Eye (tissue), 1 donor: ENCODE results near the gene SYCP2L.
A peak's percentile ranks its signal among the peaks of the same experiment; 100 is the strongest.
"Not testable (repeated sequence)": the region's sequence is repeated elsewhere in the genome, so short reads cannot be mapped to it uniquely, and the experiment has no call there.

Experiments
- DNase-seq: peaks from one replicate; pipeline ENCODE4 v3.0.0-alpha.2; 2015

SYCP2L gene

DNA sequence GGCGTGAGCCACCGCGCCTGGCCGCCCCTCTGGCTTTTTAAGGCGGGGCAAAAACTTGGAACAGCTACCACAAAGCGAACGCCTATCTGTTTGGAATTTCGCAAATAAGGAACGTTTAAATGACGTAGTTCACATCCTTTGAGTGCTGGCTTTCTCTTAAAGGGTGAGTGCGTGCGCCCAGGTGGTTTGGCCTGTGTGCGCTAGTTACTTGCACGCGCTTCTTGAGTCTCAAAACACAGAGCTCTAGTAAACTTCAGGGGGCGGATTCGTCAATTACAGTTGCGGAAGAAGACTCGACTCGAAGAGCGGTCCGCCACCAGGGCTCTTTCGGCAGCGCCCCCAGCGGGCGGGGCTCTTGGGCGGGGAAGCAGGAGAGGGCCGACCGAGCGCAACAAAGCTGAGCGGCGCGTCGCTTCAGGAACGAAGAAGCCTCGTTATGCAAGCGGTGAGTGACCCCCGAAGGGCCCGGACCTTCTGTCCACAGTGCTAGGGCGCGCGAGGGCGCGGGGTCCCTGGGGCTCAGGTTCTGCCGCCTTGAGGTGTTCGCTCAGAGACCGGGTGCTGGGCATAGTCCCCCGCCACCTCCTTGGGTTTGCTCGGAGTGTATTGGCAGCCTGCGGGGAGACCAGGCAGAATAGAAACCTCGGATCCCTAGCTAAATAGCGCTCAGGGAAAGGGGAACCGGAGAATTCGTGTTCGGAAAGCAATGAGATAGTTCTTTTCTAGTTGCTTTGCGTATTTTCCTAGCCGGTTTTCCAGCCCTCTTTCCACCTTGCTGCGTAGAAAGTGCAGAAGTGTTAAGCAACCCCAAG lies at the start of gene SYCP2L:
SYCP2L (plus strand) TSS at position 362 of the 812 bp plus-strand sequence; CDS start at position 437, 75 bp downstream.
- peak; percentile 87 for DNase-seq

DNA sequence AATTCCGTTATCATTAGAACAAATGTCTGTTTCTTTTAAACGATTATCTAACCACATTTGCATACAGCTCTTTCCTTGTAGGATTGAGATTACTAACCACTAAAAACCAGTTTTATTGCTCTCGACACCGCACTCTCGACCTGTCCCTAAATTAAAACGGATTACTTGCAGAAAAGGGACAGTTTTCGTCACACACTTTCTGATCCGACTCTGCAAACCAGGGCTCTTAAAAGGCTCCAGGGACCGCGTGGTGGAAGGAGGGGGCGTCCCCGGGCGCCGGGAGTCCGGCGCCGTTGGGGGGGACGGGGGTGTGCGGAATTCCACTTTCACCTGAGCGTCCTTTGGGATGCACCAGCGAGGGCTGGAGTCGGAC lies 49.2 kb upstream of the SYCP2L start:
- no peak for DNase-seq

DNA sequence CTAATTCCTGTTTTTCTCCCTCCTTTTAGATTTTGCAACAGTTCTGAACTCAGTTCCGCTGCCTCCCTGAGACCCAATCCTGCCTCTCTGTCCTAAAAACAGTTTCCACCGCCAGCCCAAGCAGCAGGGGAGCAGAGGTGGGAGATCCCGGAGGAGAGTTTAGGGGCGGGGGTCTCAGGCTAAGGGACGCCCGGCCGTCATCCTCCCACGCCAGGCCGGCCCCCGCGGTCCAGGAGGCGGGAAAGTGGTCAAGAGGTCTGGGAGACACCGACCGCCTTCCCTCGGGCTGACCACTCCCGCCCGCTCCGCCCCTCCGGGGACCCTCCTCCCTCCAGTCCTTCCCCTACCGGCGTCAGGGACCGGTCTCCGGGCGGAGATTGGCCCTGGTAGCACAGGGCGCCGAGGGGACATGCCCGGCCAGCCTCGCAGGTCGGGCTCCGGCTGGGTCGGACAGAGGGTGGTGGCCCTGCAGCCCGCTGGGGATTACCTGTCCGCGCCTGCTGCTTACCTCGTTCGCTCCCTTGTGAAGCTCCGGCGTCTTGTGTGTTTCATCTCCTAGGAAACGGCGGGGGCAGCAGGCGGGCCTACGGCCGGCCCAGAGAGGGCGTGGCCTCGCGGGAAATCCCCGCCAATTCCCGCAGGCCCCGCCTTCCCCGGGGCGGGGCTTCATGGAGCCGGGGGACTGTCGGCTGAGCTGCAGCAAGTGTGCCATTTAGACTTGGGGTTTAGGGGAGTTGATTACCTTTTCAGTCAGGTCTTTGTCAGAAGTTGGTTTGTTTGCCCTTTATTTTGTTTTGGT lies 48.7 kb upstream of the SYCP2L start, which contains the start of gene MAK:
MAK (minus strand) TSS at position 545 of the 799 bp plus-strand sequence. CDS start 7,891 bp downstream, outside the sequence.
- DNase-seq, result peak; percentile 96

DNA sequence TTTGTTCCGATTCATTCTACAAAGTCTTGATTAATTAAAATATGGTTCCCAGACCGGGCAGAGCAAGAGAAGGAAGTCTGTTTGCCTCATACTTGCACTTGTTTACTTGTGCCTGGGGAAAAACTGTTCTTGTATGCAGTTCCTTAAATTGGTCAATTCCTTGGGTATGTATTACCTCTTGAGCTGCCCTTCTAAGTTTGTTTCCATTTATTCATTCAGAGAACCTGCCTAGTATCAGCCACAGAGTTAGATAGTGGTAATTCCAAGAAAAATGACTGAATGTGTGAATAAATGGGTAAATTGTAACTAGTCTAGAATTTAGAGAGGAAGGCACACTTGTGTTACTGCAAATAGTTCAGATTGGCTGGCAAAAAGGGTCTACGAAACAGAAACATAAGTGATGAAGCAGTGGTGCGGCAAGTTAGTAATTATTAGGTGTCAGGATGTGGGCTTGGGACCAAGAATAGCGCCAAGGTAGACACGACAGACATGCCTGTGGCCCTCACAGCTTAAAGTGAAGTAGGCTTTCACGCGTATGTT lies 48.0 kb upstream of the SYCP2L start:
- DNase-seq, result no peak

DNA sequence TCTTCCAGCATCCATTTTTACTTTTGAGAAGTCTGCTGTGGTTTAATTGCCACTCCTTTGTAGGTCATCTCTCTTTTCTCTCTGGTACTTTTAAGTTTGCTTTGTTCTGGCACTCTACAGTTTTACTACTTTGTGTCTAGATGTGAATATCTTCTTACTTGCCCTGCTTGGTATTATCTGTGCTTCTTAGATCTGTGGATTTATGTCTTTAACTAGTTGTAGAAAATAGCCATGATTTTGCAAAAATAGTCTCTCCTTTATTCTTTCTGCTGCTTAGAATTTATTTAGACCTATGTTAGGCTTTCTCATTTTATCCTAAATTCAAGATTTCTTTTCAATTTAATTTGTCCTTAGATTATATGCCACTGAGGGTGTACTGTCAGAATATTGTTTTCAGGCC lies 43.3 kb upstream of the SYCP2L start:
- no peak for DNase-seq

DNA sequence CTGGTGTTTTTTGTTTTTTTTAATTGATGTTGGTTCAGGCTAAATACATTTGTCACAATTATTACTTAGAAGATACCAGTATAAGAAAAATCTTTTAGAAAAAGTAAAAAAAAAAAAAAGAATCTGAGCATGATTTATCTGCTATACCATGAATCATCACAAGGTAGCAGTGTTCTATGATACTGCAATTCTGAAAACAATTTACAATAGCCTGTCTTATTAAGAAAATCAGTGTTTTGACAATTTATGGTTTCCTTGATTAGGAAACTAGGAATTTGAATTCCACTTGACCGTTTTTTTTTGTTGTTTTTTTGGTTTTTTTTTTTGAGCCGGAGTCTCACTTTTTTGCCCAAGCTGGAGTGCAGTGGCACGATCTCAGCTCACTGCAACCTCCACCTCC lies 39.2 kb upstream of the SYCP2L start:
- no peak for DNase-seq

DNA sequence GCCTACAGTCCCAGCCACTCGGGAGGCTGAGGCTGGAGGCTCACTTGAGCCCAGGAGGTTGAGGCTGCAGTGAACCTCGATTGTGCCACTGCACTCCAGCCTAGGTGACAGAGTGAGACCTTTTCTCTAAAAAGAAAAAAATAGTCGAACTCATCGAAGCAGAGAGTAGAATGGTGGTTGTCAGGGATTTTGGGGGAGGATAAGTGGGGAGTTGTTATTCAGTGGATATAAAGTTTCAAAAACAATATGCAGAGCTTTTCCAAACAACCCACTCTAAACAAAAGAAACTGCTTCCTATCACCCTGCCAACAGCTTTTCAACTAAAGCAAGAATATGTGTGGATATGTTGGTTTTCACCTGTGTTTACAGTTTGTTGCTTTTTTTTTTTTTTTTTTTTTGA lies 37.0 kb upstream of the SYCP2L start:
- no peak for DNase-seq

DNA sequence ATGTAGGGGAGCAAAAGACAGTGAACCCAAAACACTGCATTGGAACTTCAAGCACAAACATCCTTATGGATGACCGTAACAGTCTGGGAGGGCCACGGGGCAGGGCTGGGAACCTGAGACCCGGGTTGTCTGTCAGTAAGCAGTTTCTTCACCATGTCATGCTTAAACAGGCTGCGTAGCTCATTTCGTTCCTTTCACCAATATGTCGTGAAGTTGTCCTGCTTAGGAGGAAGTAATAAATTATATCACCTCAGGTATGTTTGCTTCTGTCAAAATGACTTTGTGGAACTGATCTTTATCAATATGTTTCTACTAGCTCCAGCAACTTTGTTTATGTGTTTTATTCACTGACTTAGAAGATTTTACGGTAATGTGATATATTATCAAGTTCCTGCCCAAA lies 36.1 kb upstream of the SYCP2L start:
- DNase-seq, result no peak

DNA sequence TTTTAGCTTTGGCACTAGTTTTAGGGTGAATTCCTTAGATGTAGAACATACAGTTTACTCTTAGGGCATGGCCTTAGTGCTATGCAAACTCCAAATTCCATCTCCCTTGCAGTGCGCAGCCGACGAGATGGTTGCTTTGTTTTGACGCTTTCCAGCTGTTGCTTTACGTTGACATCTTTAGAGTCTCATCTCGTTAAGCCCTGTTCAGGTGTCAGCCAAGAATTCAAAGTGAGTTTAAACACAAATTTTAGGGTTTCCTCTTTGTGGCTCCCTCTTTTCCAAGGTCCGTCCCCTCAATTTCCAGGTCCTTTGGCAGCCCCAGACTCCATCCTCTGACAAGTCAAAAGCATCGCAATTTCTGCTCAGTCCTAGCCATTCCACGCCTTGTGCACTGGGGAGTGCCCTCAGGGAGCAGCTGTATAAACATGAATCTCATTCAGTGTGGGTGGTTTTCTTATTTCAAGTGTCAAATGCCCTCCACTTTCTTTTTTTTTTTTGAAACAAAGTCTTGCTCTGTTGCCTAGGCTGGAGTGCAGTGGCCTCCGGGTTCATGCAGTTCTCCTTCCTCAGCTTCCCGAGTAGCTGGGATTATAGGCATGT lies 34.4 kb upstream of the SYCP2L start:
- DNase-seq, result no peak

DNA sequence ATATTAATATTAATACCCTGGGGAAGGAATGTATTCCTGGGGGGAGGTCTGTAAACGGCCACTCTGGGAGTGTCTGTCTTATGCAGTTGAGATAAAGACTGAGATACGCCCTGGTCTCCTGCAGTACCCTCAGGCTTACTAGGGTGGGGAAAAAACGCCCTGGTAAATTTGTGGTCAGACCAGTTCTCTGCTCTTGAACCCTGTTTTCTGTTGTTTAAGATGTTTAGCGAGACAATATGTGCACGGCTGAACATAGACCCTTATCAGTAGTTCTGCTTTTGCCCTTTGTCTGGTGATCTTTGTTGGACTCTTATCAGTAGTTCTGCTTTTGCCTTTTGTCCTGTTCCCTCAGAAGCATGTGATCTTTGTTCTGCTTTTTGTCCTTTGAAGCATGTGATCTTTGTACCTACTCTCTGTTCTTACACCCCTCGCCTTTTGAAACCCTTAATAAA lies 33.0 kb upstream of the SYCP2L start:
- not testable (repeated sequence) for DNase-seq

DNA sequence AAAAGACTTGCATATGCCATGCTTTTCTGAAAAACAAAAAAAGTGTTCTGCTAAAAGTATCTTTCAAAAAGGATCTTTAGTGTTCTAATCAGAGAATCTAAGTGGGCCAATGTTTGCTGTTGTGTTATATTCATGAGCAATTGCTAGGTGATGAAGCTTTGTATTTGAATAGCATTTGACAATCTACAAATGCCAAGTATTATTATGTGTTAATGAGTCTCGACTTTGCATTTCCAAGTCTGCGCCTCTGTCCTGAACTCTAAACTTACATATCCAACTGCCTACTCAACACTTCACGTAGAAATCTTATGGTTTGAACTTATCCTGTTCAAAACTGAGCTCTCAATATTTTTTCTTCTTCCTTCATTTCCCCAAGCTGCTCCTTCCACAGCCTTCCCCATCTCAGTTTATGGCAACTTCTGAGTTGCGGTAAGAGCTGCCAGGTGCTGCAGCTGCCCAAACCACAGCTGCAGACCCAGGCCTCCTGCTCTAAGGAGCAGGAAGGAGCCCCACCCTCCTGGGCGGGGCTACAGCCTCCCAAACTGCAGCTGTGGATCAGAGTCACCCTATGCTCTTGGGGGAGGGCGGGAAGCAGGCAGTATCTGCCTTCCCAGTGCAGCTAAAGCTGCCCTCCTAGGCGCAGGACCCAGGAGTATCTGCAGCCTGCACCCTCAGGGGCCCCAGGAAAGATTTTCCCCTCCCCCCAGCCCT lies 31.8 kb upstream of the SYCP2L start:
- no peak for DNase-seq

DNA sequence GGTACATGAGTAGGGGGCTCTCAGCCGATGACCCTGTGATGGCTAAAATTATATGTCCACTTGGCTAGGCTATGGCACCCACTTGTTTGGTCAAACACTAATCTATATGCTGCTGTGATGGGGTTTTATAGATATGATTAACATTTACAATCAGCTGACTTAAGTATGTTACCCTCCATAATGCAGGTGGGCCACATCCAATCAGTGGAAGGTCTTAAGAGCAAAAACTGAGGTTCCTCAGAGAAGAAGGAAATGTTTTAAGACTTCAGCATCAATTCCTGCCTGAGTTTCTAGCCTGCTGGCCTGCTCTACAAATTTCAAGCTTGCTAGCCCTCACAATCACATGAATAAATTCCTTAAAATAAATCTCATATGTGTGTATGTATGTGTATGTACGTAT lies 29.6 kb upstream of the SYCP2L start:
- DNase-seq, result no peak

DNA sequence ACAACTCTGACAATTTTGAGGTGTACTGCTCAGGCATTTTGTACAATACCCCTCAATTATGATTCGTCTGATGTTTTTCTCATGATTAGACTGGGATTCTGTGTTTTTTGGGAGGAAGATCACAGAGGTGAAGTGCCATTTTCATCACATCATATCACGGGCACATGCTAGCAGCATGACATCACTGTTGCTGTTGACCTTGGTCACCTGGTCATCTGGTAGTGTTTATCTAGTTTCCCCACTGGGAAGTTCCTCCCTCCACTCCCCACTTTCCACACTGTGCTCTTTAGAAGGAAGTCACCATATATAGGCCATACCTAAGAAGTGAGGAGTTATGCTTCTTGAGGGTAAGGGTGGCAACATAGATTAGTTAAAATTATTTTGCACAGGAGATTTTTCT lies 25.8 kb upstream of the SYCP2L start:
- no peak for DNase-seq

DNA sequence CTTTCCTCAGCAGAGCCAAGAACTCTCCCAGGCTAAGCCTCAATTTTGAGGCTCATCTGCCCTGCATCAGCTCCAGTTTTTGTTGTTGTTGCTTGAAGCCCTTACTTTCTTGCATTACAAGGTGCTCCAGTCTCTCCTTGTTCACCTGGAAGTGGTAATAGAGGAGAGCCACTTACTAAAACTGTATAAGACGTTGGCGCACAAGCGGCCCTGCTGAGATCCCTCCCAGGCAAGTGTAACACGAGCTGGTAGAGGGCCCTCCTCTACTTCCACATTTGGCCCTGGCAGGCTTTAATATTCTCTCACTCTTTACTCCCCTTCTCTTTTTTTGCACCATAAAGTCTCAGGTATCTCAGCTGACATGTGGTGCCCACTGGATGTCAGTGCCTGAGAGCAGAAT lies 24.5 kb upstream of the SYCP2L start:
- DNase-seq, result no peak

DNA sequence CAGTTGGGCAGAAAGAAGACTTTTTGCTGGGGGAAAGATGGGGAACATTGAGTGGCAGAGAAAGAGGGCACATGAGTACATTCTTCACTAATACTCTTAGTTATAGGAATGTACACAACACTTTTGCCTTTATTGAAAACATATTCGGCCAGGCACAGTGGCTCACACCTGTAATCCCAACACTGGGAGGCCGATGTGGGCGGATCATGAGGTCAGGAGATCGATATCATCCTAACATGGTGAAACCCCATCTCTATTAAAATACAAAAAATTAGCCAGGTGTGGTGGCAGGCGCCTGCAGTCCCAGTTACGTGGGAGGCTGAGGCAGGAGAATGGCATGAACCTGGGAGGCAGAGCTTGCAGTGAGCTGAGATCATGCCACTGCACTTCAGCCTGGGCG lies 23.8 kb upstream of the SYCP2L start:
- not testable (repeated sequence) for DNase-seq

DNA sequence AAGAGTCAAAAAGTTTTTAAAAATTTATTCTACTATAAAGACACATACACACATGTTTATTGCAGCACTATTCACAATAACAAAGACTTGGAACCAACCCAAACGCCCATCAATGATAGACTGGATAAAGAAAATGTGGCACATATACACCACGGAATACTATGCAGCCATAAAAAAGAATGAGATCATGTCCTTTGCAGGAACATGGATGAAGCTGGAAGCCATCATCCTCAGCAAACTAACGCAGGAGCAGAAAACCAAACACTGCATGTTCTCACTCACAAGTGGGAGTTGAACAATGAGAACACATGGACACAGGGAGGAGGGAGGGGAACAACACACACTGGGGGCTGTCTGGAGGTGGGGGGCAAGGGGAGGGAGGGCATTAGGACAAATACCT lies 20.1 kb upstream of the SYCP2L start:
- DNase-seq, result not testable (repeated sequence)

DNA sequence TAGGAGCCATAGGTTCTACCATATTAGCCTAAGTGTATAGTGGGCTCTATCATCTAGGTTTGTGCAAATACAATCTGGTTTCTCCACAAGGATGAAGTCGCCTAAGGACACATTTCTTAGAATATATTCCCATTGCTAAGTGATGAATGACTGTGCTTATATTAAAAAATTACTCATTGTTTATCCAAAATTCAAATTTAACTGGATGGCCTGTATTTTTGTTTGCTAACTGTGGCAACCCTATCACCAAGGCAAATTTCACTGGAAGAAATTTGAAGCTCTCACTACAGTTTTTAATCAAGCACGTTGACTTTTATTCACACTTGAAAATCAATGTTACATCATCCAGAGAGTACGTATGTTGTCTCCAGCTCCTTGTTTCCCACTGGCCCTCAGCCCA lies 18.9 kb upstream of the SYCP2L start:
- DNase-seq, result no peak

DNA sequence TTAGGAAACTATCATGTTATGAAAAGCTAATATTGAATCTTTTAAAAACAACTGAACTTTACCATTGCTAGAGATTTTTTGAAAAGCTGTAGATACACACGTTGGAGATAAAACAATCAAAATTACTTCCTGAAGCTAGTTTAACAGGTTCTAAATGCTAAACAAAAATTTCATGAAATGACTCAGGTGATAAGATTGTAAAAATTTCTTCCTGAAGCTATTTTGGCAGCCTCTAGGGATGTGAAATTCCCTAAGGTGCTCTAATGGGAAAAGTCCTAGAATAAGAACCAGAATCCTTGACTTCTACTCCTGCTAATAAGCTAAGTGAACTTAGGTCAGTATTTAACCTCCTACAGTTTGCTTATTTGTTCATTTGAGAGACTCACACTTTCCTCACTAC lies 13.5 kb upstream of the SYCP2L start:
- DNase-seq, result no peak

DNA sequence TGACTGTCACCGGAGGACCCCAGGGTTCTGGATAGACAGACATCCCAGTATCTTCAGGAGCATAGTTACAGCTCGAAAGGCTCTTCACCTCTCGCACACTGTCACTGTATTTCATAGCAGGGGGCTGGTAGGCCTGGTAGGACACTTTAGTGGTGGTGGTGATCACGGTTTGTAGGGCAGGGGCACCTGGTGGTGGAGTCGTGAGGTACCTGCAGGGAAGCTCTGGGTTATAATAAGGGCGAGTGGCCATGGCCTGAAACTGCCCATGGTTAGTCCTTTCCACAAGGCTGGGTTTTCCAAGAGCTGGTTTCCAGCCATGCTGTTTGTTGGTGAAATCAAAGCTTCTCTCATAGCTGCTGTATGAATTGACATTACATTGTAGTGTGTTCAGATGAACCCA lies 12.6 kb upstream of the SYCP2L start:
- DNase-seq, result no peak

DNA sequence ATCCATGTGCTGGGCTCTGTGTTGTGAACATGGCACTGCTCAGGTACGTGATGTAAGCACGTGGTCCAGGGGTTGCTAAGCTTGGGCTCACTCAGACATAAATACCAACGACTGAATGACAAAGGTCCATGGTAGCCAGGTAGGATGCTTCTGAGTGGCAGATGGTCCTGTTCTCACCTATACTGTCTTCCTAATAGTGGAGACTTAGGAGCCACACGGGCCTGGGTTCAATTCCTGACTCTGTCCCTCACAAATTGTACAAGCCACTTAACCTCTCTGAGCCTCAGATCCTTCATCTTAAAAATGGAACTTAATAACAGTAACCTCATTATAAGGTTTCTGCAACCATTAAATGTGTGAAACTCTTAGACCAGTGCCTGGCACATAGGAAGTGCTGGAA lies 11.8 kb upstream of the SYCP2L start:
- no peak for DNase-seq

DNA sequence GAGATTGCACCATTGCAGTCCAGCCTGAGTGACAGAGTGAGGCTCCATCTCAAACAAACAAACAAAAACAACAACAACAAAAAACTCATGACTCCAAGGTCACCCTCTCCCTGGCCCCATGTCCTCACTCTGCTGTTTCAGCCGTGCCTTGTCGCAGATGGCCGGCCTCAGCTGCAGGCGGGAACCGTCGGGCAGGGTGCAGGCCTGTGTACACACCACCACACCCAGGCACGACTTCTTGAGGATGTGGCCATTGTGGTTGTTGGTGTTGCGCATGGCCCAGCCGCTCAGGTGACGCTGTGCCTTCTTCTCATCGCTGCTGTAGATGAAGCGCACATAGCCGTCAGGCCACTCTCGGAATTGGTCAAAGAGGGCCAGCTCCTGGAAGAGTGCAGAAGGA lies 9.8 kb upstream of the SYCP2L start:
- DNase-seq, result no peak

DNA sequence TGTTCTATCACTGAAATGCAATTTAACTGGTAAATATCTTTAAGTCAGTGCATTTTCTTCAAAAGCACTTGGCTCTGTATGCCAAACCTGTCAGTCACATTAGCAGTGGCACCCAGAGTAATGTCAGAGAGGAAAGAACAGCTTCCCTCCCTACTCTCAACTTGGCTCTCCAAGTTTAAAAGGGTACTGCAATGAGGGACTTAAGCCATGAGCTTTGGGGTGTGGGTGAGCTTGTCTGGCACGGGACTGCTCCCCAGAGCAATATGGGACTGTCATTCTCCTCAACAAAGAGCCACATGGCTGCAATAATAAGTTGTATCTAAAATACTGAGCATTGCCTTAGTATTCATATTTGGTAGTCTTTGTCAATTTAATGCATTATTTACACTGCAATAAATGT lies 9.0 kb upstream of the SYCP2L start:
- DNase-seq, result no peak

DNA sequence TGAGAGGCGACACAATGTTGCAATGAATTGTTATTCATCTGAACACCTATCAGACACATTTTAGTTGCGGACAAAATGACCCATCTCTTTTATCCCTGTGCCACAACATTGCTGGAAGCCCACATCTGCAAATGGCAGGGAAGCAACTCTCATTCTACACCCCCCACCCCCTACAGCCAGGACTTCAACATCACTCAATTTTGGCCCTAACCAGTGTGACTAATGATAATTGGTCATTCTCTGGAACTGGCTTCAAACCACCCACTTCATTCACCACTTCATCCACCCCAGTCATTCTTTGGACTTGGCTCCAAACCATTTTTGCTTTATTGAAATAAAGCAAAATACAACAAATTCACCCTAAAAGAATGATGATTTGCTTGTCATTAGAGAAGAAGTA lies 6.5 kb upstream of the SYCP2L start:
- DNase-seq, result no peak
